ENCODE measurements around the gene HAUS8.
"Not testable (repeated sequence)": the region's sequence is repeated elsewhere in the genome, so short reads cannot be mapped to it uniquely, and the experiment has no call there.

The HAUS8 gene

GRCh38 chr19:17098326-17098725 is 23.1 kb upstream of the HAUS8 start:
- no peak for DNase-seq

- DNase-seq: no peak
Measured at GRCh38 chr19:17097593-17098126, 22.4 kb upstream of the HAUS8 start.

GRCh38 chr19:17095141-17095919 is 20.1 kb upstream of the HAUS8 start:
- DNase-seq: no peak

GRCh38 chr19:17094694-17095093 is 19.4 kb upstream of the HAUS8 start:
- not testable (repeated sequence) for DNase-seq

GRCh38 chr19:17092696-17093095 is 17.4 kb upstream of the HAUS8 start:
- DNase-seq: no peak

- DNase-seq: no peak
Measured at GRCh38 chr19:17091758-17092333, 16.6 kb upstream of the HAUS8 start.

GRCh38 chr19:17090583-17090982 is 15.3 kb upstream of the HAUS8 start:
- DNase-seq: no peak

GRCh38 chr19:17088552-17088951 is 13.3 kb upstream of the HAUS8 start:
- DNase-seq: no peak

- DNase-seq: no peak
Measured at GRCh38 chr19:17086834-17087233, 11.6 kb upstream of the HAUS8 start.

- DNase-seq: no peak
Measured at GRCh38 chr19:17086120-17086519, 10.9 kb upstream of the HAUS8 start.

- no peak for DNase-seq
Measured at GRCh38 chr19:17081672-17082630, 6.7 kb upstream of the HAUS8 start.

- no peak for DNase-seq
Measured at GRCh38 chr19:17080440-17080801, 5.2 kb upstream of the HAUS8 start.

- no peak for DNase-seq
Measured at GRCh38 chr19:17079710-17080439, 4.6 kb upstream of the HAUS8 start.

GRCh38 chr19:17078920-17079709 is 3.9 kb upstream of the HAUS8 start:
- no peak for DNase-seq

GRCh38 chr19:17078036-17078919 is 3.0 kb upstream of the HAUS8 start:
- DNase-seq: no peak

- no peak for DNase-seq
Measured at GRCh38 chr19:17077447-17078028, 2.3 kb upstream of the HAUS8 start.

- no peak for DNase-seq
Measured at GRCh38 chr19:17076543-17076991, 1.3 kb upstream of the HAUS8 start.

GRCh38 chr19:17075864-17076542 is 751 bp upstream of the HAUS8 start:
- DNase-seq: no peak

GRCh38 chr19:17074634-17075034 is 618 bp downstream of the HAUS8 start:
- no peak for DNase-seq
